ENCODE results near the gene SP7.
"Not testable (repeated sequence)": the region's sequence is repeated elsewhere in the genome, so short reads cannot be mapped to it uniquely, and the experiment has no call there.

Gene SP7

GRCh38 chr12:53320352-53321195 is 15.6 kb downstream of the SP7 start:
- no peak for DNase-seq (ENCODE audit: low spot score)

GRCh38 chr12:53313996-53314395 is 22.2 kb downstream of the SP7 start:
- DNase-seq (ENCODE audit: low spot score), result no peak

- DNase-seq (ENCODE audit: low spot score), result no peak
These were observed 27.9 kb downstream of the SP7 start for GRCh38 chr12:53308276-53308675.

GRCh38 chr12:53306826-53307225 is 29.3 kb downstream of the SP7 start:
- no peak for DNase-seq (ENCODE audit: low spot score)

DNA sequence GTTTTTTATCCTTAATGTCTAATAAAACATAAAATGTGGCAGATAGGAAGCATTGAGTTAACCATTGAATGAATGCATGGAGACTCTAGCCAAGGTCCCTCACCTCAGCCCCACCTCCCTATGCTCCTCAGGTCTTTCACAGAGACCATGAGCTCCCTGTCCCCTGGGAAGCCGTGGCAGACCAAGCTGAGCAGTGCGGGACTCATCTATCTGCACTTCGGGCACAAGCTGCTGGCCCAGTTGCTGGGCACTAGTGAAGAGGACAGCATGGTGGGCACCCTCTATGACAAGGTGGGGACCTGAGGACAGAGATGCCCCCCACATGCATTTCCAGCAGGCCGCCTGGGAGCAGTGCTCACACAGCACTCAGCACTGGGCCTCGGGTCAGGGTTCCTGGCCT is 33.3 kb downstream of the SP7 start:
- no peak for DNase-seq (ENCODE audit: low spot score)

DNA sequence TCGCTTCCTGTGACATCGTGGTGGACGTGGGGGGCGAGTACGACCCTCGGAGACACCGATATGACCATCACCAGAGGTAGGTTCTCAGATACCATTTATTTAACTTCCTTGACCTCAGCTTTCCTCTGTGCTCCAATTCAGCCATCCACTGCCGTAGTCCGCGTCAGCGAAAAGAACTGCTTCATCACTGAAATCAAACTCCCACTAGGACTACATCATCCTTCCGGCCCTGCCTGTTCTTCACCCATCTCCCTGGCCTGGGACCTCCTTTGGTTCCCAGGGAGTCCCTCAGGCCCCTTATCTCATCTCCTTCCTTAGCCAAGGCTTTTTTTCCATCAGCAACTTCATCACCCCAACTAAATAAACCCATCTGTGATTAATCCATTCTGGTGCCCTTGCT is 36.0 kb downstream of the SP7 start:
- DNase-seq (ENCODE audit: low spot score), result no peak

DNA sequence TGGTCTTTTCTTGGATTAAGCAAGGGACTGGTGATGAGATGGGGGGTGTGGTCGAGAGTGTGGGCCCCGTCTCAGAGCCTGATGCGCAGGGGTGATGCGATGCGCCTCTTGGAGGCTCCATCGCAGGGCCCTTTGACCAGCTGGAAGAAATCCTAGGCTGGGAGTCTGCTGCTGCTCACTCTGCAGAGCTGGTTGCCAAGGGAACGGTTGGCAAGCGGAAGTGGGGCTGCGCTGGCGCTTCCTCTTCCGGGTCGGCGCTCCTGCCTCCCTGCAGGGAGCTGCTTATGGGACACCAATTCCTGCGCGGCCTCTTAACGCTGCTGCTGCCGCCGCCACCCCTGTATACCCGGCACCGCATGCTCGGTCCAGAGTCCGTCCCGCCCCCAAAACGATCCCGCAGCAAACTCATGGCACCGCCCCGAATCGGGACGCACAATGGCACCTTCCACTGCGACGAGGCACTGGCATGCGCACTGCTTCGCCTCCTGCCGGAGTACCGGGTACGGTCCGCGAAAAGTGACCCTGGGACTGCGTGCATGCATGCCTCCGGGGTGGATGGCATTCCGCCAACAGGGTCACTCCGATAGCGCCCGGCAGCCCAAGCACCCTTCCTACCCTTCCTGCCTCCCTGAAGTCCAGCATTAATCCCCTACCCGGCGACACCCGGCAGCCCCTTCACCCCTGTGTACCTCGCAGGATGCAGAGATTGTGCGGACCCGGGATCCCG is 36.5 kb downstream of the SP7 start, which contains the start of gene MYG1:
Gene MYG1 (plus strand): TSS at position 242 of the 727 bp plus-strand sequence. CDS start 43 bp downstream, at position 285.
- DNase-seq (ENCODE audit: low spot score), result peak; percentile 88

- DNase-seq (ENCODE audit: low spot score), result peak; percentile 63
These were observed 37.1 kb downstream of the SP7 start for GRCh38 chr12:53299101-53299453.

DNA sequence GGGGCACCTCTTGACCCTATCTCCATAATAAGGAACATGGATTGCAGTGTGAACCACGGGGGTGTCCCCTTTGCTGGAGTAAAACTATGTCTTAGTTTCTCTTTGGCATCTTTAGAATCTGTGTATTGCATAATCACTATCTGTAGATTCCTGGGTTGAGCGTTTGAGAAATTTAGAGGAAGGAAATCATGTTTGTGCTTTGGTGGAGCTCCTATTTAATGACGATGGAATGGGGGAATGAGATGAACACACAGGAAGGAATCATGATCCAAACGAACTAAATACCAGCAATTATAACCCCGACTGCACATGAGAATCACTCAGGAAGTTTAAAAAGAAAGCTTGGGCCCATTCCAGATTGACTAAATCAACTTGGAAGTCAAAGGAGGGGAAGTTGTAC is 38.0 kb downstream of the SP7 start:
- DNase-seq (ENCODE audit: low spot score), result no peak

DNA sequence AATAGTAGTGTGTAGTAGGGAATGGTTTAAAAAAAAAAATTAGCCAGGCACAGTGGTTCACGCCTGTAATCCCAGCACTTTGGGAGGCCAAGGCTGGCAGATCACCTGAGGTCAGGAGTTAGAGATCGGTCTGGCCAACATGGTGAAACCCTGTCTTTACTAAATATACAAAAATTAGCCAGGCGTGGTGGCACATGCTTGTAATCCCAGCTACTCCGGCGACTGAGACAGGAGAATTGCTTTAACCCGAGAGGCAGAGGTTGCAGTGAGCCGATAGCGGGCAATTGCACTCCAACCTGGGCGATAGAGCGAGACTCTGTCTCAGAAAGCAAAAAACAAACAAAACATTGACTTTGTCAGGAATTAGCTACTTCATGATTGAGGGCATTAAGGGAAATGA is 39.0 kb downstream of the SP7 start:
- not testable (repeated sequence) for DNase-seq (ENCODE audit: low spot score)

DNA sequence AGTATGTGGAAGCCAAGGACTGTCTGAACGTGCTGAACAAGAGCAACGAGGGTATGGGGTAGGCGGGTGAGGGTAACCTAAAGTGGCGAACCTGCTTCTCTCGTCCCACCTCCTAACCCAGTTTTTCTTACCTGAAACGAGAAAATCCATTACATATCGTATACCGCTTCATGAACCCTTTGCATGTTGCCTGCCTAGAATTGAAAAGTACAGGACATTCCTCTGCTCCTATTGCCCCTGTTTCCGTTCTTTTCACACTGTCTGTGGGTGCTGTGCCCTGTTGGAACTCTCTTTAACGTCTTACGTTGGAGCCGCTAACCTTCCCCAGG is 40.3 kb downstream of the SP7 start:
- DNase-seq (ENCODE audit: low spot score), result no peak

DNA sequence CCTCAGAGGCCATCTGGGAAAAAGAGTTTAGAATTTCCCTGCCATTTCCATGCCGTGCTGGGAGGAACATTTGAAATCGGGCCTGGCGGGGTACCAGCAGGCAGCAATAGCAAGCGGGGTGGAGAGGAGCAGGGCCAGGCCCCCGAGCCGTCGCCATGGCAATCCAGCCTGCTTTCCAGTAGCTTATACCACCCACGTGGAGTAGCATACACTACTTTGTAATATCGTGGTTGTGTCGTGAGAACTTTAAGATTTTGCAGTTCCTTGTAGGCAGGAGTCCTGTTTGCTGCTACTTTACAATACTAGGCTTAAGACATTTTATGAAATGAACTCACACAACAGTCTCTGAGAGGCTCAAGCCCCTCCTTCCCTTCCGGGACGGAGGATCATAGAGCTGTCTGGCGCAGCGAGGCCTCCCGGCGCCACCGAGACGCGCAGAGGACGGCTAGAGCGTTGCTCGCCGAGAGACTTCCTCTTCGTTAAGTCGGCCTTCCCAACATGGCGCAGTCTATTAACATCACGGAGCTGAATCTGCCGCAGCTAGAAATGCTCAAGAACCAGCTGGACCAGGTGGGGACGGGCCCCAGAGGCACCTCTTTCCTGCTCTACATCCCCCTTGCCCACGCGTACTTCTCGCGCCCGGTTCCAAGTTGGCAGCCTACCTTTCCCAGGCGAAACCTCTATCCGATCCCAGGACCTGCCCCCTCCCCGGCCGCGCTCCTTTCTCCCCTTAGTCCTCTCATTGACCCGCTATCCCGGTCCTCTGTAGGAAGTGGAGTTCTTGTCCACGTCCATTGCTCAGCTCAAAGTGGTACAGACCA is 40.9 kb downstream of the SP7 start, which contains the start of gene PFDN5:
Gene PFDN5 (plus strand): TSS at position 473 of the 821 bp plus-strand sequence. CDS start 26 bp downstream, at position 499.
- peak; percentile 81 for DNase-seq (ENCODE audit: low spot score)

GRCh38 chr12:53292426-53292825 is 43.7 kb downstream of the SP7 start:
- no peak for DNase-seq (ENCODE audit: low spot score)

DNA sequence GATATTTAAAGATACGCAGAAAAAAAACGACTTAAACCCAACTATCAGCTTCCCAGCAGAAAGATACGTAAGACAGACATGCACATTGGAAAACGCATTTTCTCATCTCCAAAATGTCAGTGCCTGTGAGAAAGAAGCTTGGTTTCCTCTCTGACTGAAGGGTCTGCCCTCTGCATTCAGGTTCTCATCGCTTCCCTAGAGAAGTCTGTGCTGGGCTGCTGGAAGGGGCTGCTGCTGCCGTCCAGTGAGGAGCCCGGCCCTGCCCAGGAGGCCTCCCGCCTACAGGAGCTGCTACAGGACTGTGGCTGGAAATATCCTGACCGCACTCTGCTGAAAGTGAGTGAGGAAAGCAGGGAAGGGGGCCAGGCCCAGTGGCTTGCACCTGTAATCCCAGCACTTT is 45.5 kb downstream of the SP7 start:
- DNase-seq (ENCODE audit: low spot score), result no peak

GRCh38 chr12:53289891-53290290 is 46.3 kb downstream of the SP7 start:
- no peak for DNase-seq (ENCODE audit: low spot score)

- DNase-seq (ENCODE audit: low spot score), result no peak
These were observed 47.8 kb downstream of the SP7 start for GRCh38 chr12:53288322-53288721.

GRCh38 chr12:53287741-53288216 is 48.4 kb downstream of the SP7 start:
- DNase-seq (ENCODE audit: low spot score), result peak; percentile 72

GRCh38 chr12:53286448-53286847 is 49.7 kb downstream of the SP7 start:
- no peak for DNase-seq (ENCODE audit: low spot score)

- DNase-seq (ENCODE audit: low spot score), result no peak
These were observed 56.2 kb downstream of the SP7 start for GRCh38 chr12:53279888-53280498.

- DNase-seq (ENCODE audit: low spot score), result no peak
These were observed 56.8 kb downstream of the SP7 start for GRCh38 chr12:53279283-53279869.

DNA sequence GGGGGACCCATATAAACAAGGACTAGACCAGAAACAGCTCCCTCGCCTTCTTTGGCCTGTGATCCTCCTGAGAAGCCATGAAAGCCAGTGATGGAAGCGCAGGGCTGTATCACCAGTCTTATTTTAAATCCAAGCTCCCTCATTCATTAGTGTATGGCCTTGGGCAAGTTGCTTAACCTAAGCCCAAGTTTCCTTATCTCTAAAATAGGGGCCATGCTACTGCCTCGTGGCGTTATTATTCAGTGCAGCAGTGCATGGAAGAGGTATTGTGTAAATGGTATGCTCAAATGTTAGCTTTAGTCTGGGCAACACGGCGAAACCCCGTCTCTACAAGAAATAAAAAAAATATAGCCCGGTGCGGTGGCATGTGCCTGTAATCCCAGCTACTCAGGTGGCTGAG is 58.2 kb downstream of the SP7 start:
- no peak for DNase-seq (ENCODE audit: low spot score)

All from hematopoietic multipotent progenitor cell treated with erythropoietin and hydrocortisone succinate and interleukin-3 and kit ligand, for 15 days (in vitro differentiated cells).